GM19372 (cell line): ENCODE measurements around the gene COL25A1.
"Not testable (repeated sequence)": the region's sequence is repeated elsewhere in the genome, so short reads cannot be mapped to it uniquely, and the experiment has no call there.

ENCODE experiments used
- ATAC-seq: cut with Tn5 transposase; IDR thresholded peaks from one replicate; pipeline ENCODE4 v1.9.1; 2021; ENCODE audit warnings: mild to moderate bottlenecking, low read depth, moderate library complexity; ENCODE audit not compliant: unreplicated experiment

The COL25A1 gene

GRCh38 chr4:109075621-109076020, 226.8 kb downstream of the COL25A1 start:
- ATAC-seq: no peak

- no peak for ATAC-seq
Observed at GRCh38 chr4:109072595-109072994, 229.9 kb downstream of the COL25A1 start.

- not testable (repeated sequence) for ATAC-seq
Observed at GRCh38 chr4:109070677-109071076, 231.8 kb downstream of the COL25A1 start.

GRCh38 chr4:109067508-109068235, 234.8 kb downstream of the COL25A1 start:
- no peak for ATAC-seq

- no peak for ATAC-seq
Observed at GRCh38 chr4:109065006-109065405, 237.5 kb downstream of the COL25A1 start.

GRCh38 chr4:109053257-109053656, 249.2 kb downstream of the COL25A1 start:
- no peak for ATAC-seq

- ATAC-seq: no peak
Observed at GRCh38 chr4:109052821-109053220, 249.6 kb downstream of the COL25A1 start.

GRCh38 chr4:109051054-109051453, 251.4 kb downstream of the COL25A1 start:
- ATAC-seq: no peak

- no peak for ATAC-seq
Observed at GRCh38 chr4:109049926-109050325, 252.5 kb downstream of the COL25A1 start.

GRCh38 chr4:109046471-109047201, 255.8 kb downstream of the COL25A1 start:
- no peak for ATAC-seq

GRCh38 chr4:109044431-109044830, 258.0 kb downstream of the COL25A1 start:
- ATAC-seq: no peak

GRCh38 chr4:109043286-109043685, 259.2 kb downstream of the COL25A1 start:
- ATAC-seq: no peak

- ATAC-seq: no peak
Observed at GRCh38 chr4:109041463-109042360, 260.7 kb downstream of the COL25A1 start.

- ATAC-seq: no peak
Observed at GRCh38 chr4:109040441-109040840, 262.0 kb downstream of the COL25A1 start.

GRCh38 chr4:109037026-109037425, 265.4 kb downstream of the COL25A1 start:
- no peak for ATAC-seq

- no peak for ATAC-seq
Observed at GRCh38 chr4:109033993-109034392, 268.5 kb downstream of the COL25A1 start.

- ATAC-seq: no peak
Observed at GRCh38 chr4:109032671-109033070, 269.8 kb downstream of the COL25A1 start.

- ATAC-seq: no peak
Observed at GRCh38 chr4:109029987-109030386, 272.5 kb downstream of the COL25A1 start.

- no peak for ATAC-seq
Observed at GRCh38 chr4:109027016-109027500, 275.4 kb downstream of the COL25A1 start.

- ATAC-seq: no peak
Observed at GRCh38 chr4:109026588-109026987, 275.9 kb downstream of the COL25A1 start.
